MM.1S (cell line): ENCODE data around the gene DPH1.

Experiments
- EZH2phosphoT487 ChIP-seq: fragments of 300-600 bp; sonication (generic); IDR thresholded peaks from 2 replicates; pipeline ENCODE4 v1.6.1; 2018; ENCODE audit warnings: antibody characterized with exemption, low read length
- TF ChIP-seq, protein P1 (sequence below): fragments of 300-600 bp; sonication (generic); IDR thresholded peaks from 2 replicates; pipeline ENCODE4 v1.5.1; 2016; ENCODE audit warnings: antibody characterized with exemption, low read length, mixed read lengths

DNA sequence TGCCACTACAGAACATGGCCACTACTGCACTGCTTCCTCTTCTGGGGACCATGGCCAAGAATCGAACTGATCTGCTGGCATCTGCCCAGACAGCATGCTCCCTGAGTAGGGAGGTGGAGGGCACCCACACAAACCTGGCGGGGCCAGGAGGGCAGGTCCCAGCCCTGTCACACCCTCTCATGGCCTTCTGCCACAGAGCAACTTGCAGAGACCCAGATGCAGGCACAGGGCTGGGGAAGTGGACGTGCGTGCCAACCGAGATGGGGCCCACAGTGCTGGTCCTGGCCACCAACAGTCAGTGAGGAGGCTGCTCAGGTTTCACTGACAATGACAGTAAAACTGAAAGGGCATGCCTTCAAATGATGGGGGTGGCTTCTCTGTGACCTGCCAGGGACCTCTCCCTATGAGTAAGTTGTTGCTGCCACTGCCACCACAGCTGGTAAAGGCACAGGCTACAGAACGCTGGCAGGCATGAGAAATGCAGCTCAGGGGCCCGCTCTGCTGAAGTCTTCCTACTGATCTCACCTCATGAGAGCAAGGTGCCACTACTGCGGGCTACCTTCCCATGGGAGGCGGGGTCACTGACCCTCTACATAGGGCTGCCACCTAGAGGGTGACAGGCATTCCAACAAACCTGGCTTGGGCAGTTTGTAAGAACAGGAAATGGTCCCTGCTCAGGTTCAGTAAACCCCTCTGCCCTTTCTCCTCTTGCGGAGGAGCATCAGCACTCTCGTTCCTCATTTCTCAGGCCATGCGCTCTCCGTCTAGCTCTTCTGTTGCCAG, 40.5 kb downstream of the DPH1 start:
- TF ChIP-seq, protein P1, sequence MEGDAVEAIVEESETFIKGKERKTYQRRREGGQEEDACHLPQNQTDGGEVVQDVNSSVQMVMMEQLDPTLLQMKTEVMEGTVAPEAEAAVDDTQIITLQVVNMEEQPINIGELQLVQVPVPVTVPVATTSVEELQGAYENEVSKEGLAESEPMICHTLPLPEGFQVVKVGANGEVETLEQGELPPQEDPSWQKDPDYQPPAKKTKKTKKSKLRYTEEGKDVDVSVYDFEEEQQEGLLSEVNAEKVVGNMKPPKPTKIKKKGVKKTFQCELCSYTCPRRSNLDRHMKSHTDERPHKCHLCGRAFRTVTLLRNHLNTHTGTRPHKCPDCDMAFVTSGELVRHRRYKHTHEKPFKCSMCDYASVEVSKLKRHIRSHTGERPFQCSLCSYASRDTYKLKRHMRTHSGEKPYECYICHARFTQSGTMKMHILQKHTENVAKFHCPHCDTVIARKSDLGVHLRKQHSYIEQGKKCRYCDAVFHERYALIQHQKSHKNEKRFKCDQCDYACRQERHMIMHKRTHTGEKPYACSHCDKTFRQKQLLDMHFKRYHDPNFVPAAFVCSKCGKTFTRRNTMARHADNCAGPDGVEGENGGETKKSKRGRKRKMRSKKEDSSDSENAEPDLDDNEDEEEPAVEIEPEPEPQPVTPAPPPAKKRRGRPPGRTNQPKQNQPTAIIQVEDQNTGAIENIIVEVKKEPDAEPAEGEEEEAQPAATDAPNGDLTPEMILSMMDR: no peak
- no peak for TF ChIP-seq EZH2phosphoT487
